Endothelial cell of umbilical vein (primary cell): ENCODE results near the gene C2orf42.

Experiments
- CTCF ChIP-seq, 2 donors: IDR thresholded peaks; 1 replicate in 1 of 2; 2 replicates in 1 of 2; pipeline ENCODE4 v1.5.1; 2011; ENCODE audit warnings: low read length in 2 of 2, mild to moderate bottlenecking in 2 of 2, moderate library complexity in 2 of 2, control low read depth in 1 of 2, inconsistent platforms in 1 of 2, low read depth in 1 of 2; ENCODE audit not compliant: insufficient read depth in 1 of 2; ENCODE audit errors: extremely low read depth in 1 of 2
- EZH2 ChIP-seq: IDR thresholded peaks from 2 replicates; pipeline ENCODE4 v1.6.1; 2012; ENCODE audit warnings: borderline replicate concordance, low read depth, mild to moderate bottlenecking, moderate library complexity, low read length, inconsistent platforms; ENCODE audit not compliant: severe bottlenecking
- FOS ChIP-seq: IDR thresholded peaks from 2 replicates; pipeline ENCODE4 v1.6.1; 2011; ENCODE audit warnings: mild to moderate bottlenecking, low read length, moderate library complexity, borderline replicate concordance; ENCODE audit not compliant: insufficient read depth
- GATA2 ChIP-seq: IDR thresholded peaks from 2 replicates; pipeline ENCODE4 v1.7.0; 2011; ENCODE audit warnings: low read depth, mild to moderate bottlenecking, moderate library complexity, mixed read lengths, low read length; ENCODE audit not compliant: insufficient read length, insufficient read depth
- JUN ChIP-seq: IDR thresholded peaks from 2 replicates; pipeline ENCODE4 v1.6.1; 2011; ENCODE audit warnings: borderline replicate concordance, low read depth; ENCODE audit not compliant: insufficient read length, insufficient read depth
- MAX ChIP-seq: IDR thresholded peaks from 2 replicates; pipeline ENCODE4 v1.6.1; 2011; ENCODE audit not compliant: insufficient read depth, insufficient read length
- MYC ChIP-seq: IDR thresholded peaks from one replicate; pipeline ENCODE4 v1.6.1; 2011; ENCODE audit warnings: mild to moderate bottlenecking, low read depth, low read length
- POLR2A ChIP-seq: IDR thresholded peaks from 2 replicates; pipeline ENCODE4 v1.6.1; 2012; ENCODE audit warnings: low read depth, mild to moderate bottlenecking, control low read depth, low read length
- POLR2AphosphoS5 ChIP-seq: IDR thresholded peaks from 2 replicates; pipeline ENCODE4 v1.6.1; 2012; ENCODE audit warnings: low read depth, mild to moderate bottlenecking, control low read depth, low read length, moderate library complexity; ENCODE audit not compliant: insufficient read depth

GRCh38 chr2:70188460-70188859 lies 2.4 kb downstream of the C2orf42 start:
- TF ChIP-seq EZH2 (no peak), POLR2AphosphoS5 (no peak), POLR2A (no peak), MAX (no peak), CTCF (IDR thresholded peaks at IDR 0.05; ENCODE audit: extremely low read depth in 1 of 2, insufficient read depth in 1 of 2, low read depth in 1 of 2, low read length in 2 of 2) (no peak), MYC (no peak), FOS (no peak), JUN (no peak), GATA2 (no peak)
